ENCODE results near the gene TTC34. TPM values are rescaled to one million over a fixed set of nuclear protein-coding genes. Genes with fewer than 3 reads are reported as not detected.

TTC34 gene
- total RNA-seq, 1 donor from 2014 or later, result 1.3 TPM

- intact Hi-C loops (cut with micrococcal nuclease), result no loop called here
Measured at GRCh38 chr1:2830761-2831425, 29.4 kb upstream of the TTC34 start.

GRCh38 chr1:2829846-2830615 lies 28.5 kb upstream of the TTC34 start:
- intact Hi-C loops (cut with micrococcal nuclease), result no loop called here

- intact Hi-C loops (cut with micrococcal nuclease), result no loop called here
Measured at GRCh38 chr1:2828586-2829250, 27.2 kb upstream of the TTC34 start.

DNA sequence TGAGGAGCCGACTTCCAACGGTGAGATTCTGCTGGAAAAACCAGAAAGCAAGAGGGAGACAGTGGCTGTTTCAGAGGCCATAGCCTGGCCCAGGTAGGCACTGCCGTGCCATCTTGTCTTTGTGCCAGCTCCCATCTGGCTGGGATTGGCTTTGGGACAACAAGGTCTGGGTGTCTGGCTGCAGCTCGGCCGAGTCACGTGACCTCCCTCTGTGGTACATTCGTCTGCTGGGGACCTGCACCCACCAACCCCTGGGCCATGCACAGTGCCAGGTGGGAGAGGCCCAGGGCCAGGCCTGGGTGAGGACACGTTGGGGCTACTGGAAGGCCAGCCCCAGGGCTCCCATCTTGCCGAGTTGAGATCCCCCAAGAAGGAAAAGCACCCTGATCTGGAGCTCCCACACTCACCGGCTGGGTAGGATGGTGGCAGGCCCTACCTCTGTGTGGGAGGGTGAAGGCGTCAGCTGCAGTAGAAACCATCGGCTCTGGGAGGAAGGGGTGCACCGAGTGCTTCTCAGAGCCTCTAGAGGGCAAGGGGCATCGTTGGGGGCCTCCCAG lies 25.3 kb upstream of the TTC34 start:
- intact Hi-C loops (cut with micrococcal nuclease), result no loop called here

- intact Hi-C loops (cut with micrococcal nuclease), result no loop called here
Measured at GRCh38 chr1:2826316-2826715, 24.8 kb upstream of the TTC34 start.

DNA sequence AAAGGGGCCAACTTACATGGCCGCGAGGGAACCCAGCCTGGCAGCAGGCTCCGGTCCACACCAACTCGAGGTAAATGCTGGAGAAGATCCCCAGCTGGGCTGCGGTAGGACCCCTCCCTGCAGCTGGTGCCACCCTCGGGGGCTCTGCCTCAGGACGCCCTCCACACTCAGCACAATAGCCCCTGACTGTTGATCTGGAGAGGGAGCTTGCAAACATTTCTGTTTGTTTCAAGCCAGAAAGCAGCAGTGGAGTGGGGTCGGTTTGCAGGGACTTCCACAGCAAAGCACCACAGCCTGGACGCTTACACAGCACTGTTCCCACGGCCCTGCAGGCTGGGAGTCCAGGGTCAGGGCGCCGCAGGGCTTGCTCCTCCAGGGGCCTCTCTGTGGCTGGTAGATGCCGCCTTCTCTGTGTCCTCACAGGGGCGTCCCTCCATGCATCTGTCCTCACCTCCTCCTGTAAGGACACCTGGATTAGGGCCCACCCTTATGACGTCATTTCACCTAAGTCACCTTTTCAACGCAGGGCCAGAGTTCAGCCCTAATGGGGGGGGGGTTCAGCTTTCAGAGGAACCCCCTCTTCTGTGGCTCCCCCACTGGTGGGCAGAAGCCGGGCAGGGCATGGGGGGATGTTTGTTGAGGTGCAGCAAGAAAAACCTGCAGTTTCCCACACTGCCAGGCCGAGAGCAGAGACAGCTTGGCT lies 24.1 kb upstream of the TTC34 start:
- intact Hi-C loops (cut with micrococcal nuclease), result no loop called here

DNA sequence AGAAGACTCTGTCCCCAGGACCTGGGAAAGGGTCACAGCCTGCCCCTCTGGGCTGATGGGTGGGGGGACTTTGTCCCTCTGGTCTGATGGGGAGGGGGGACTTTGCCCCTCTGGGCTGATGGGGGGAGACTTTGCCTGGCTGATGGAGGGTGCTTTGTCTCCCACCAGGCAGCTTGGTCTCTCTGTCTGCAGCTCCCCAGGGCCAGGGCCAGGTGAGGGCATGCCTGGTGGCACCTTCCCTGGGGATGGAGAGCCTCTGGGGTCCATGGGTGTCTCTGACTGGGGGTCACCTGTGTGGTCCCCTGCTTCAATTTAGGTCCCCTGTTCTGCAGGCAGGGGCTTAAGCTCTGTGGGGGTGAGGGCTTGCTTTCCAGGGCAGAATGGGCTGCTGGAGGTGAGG lies 23.5 kb upstream of the TTC34 start:
- intact Hi-C loops (cut with micrococcal nuclease), result loop anchor here (5.0 kb wide), 1 partner anchor 597 kb away; no protein-coding TSS in a partner anchor

DNA sequence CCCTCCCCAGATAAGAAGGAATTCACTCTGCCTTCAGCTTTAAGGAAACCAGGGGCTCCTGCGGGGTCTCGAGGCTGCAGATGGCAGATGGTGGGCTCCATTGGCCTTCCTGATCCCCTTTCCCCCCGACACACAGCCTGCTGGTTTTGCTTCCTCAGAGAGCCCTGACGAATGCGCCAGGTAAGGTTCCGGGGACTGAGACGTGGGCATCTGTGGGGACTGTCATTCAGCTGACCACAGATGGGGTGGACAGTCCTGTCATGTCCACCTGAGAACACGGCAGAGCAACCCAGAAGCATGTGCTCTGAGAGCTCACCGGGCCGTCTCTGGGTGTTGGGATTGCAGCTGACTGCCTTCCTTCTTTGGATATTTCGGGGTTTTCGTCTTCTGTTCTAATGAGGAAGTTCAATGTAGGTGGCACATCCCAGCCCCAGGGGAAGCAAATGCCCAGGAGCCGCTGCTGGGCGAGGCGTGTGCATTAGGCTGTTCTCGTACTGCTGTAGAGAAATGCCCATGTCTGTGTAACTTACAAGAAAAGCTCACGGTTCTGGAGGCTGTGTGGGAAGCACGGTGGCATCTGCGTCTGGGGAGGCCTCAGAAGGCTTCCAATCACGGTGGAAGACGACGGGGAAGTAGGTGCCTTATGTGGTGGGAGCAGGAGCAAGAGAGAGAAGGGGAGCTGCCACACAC lies 22.6 kb upstream of the TTC34 start:
- intact Hi-C loops (cut with micrococcal nuclease), result loop anchor here (5.0 kb wide), 1 partner anchor 598 kb away; no protein-coding TSS in a partner anchor

DNA sequence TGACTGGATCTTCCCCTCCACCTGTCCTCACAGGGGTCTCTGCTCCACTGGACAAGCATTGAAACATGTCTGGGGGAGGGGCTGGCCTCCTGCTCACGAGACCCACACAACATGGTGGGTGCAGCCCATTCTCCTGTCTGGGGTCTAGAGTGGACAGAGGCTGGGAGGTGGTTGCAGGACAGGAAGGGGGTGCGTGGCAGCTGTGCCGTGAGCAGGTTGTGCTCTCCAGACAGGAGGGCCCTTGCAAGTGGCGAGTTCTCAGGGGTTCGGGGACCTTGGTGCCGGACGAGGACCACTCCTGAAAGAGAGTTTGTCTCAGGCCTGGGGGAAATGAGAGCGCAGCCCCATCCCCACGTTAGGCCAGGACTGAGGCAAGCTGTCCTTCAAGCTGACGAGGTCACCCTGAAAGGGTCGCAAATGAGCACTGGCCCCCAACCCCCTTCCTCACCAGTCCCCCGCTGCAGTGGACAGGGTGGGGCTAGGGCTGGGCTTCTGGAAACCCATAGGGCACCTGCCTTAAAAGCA lies 21.2 kb upstream of the TTC34 start:
- intact Hi-C loops (cut with micrococcal nuclease), result loop anchor here (5.0 kb wide), 1 partner anchor 600 kb away; no protein-coding TSS in a partner anchor

- intact Hi-C loops (cut with micrococcal nuclease), result loop anchor here (5.0 kb wide), 1 partner anchor 600 kb away; no protein-coding TSS in a partner anchor
Measured at GRCh38 chr1:2821966-2822620, 20.6 kb upstream of the TTC34 start.

DNA sequence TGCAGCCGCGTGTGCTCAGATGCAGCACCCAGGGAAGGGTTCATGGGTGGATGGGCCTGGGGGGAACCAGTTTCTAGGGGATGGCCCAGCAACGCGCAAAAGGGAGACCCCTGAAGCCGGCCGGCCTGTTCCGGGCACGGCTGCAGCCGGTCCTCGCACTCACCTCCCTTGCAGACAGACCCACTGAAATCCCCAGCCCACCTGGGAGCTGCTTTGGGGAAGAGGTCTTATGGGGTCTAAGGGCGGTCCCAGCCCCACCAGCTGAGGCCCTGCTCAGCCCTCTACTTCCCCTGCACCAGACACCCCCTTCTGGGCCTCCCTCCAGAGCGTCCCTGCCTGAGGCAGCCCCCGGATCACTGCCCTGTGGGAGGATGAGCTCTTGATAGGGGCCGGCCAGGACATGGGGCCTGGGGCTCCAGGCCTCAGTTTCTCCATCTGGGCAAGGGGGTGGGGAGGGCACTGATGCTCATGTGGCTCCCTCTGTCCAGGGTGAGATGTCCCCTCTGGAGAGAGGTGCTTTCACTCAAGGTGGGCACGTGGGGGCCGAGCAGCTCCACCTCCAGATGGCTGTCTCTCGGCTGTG lies 20.0 kb upstream of the TTC34 start:
- intact Hi-C loops (cut with micrococcal nuclease), result loop anchor here (5.0 kb wide), 1 partner anchor 601 kb away; no protein-coding TSS in a partner anchor

GRCh38 chr1:2820731-2821372 lies 19.4 kb upstream of the TTC34 start:
- intact Hi-C loops (cut with micrococcal nuclease), result loop anchor here (5.0 kb wide), 1 partner anchor 601 kb away; no protein-coding TSS in a partner anchor

GRCh38 chr1:2819831-2820730 lies 18.6 kb upstream of the TTC34 start:
- intact Hi-C loops (cut with micrococcal nuclease), result loop anchor here (5.0 kb wide), 1 partner anchor 602 kb away; no protein-coding TSS in a partner anchor

DNA sequence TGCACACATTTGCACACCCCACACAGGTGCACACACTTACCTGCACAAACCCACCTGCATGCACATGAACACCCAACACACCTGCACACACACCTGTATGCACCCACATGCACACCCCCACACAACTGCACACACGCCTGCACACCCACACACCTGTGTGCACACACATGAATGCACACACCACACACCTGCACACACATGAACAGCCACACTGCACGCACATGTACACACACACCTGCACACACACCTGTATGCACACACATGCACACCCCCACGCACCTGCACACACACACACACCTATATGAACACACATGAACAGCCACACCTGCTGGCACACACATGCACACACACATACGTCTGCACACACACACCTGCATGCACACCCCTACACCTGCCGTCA lies 17.9 kb upstream of the TTC34 start:
- intact Hi-C loops (cut with micrococcal nuclease), result no loop called here

- intact Hi-C loops (cut with micrococcal nuclease), result no loop called here
Measured at GRCh38 chr1:2817784-2818564, 16.5 kb upstream of the TTC34 start.

GRCh38 chr1:2816786-2817185 lies 15.3 kb upstream of the TTC34 start:
- intact Hi-C loops (cut with micrococcal nuclease), result no loop called here

- intact Hi-C loops (cut with micrococcal nuclease), result no loop called here
Measured at GRCh38 chr1:2815551-2815950, 14.1 kb upstream of the TTC34 start.
